Measurements from ENCODE around the gene RPGRIP1.
"Not testable (repeated sequence)": the region's sequence is repeated elsewhere in the genome, so short reads cannot be mapped to it uniquely, and the experiment has no call there.

Gene RPGRIP1

DNA sequence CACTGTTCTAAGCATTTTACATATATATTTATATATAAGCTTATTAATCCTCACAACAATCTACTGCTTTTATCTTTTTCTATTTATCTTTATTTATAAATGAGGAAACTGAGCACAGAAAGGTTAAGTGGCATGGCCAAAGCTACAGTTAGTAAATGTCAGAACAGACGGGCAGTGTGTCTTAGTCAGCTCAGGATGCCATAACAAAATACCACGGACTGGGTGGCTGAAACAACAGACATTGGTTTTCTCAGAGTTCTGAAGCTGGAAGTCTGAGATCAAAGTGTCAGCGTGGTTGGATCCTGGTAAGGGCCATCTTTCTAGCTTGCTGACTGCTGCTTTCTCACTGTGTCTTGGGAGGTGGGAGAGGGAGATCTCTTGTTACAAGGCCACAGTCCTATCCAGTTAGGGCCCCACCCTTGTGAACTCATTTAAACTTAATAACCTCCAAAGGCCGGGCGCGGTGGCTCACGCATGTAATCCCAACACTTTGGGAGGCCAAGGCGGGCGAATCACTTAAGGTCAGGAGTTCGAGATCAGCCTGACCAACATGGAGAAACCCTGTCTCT is 19.8 kb downstream of the RPGRIP1 start:
- H3K27me3 ChIP-seq (ENCODE audit: control insufficient read depth in 5 of 5, insufficient read depth in 4 of 5, low read length in 5 of 5) = peaks cover 0 to 6% (median 2%) of the 10 kb centered on the region in 5 donors
- no peak overlapping the region for H3K4me3 ChIP-seq (ENCODE audit: low read depth in 1 of 5, low read length in 5 of 5)
- H3K4me1 ChIP-seq (ENCODE audit: control insufficient read depth in 5 of 5, insufficient read depth in 5 of 5, low read length in 5 of 5) = peaks cover 0 to 7% (median 6%) of the 10 kb centered on the region in 5 donors
- H3K9me3 ChIP-seq (ENCODE audit: control insufficient read depth in 5 of 5, low read length in 5 of 5) = no peaks in the 10 kb centered on the region
- no peak overlapping the region for H3K9ac ChIP-seq (ENCODE audit: low read length in 5 of 5)
- no peak overlapping the region for H3K27ac ChIP-seq (ENCODE audit: low read depth, low read length)
- H3K36me3 ChIP-seq (ENCODE audit: control insufficient read depth in 5 of 5, insufficient read depth in 5 of 5, low read length in 5 of 5) = no peaks in the 10 kb centered on the region

DNA sequence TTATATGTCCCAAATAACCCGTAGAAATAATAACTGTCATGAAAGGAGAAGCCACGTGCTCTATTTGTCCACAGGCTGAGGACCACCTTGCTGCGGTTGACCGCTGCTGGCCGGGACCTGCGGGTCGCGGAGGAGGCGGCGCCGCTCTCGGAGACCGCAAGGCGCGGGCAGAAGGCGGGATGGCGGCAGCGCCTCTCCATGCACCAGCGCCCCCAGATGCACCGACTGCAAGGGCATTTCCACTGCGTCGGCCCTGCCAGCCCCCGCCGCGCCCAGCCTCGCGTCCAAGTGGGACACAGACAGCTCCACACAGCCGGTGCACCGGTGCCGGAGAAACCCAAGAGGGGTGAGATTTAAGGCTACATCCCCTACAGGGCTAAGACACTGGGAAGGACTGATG is 21.0 kb downstream of the RPGRIP1 start:
- Histone ChIP-seq H3K27me3 (ENCODE audit: control insufficient read depth in 5 of 5, insufficient read depth in 4 of 5, low read length in 5 of 5) (peaks cover 0 to 6% (median 2%) of the 10 kb centered on the region in 5 donors), H3K27ac (ENCODE audit: low read depth, low read length) (no peak overlapping the region), H3K36me3 (ENCODE audit: control insufficient read depth in 5 of 5, insufficient read depth in 5 of 5, low read length in 5 of 5) (no peaks in the 10 kb centered on the region), H3K4me1 (ENCODE audit: control insufficient read depth in 5 of 5, insufficient read depth in 5 of 5, low read length in 5 of 5) (peaks cover 0 to 7% (median 6%) of the 10 kb centered on the region in 5 donors), H3K9ac (ENCODE audit: low read length in 5 of 5) (peak overlapping the region in 2 of 5 donors; percentile 21 to 37), H3K9me3 (ENCODE audit: control insufficient read depth in 5 of 5, low read length in 5 of 5) (no peaks in the 10 kb centered on the region), H3K4me3 (ENCODE audit: low read depth in 1 of 5, low read length in 5 of 5) (peak overlapping the region in 4 of 5 donors; percentile 36 to 56 (median 48))

DNA sequence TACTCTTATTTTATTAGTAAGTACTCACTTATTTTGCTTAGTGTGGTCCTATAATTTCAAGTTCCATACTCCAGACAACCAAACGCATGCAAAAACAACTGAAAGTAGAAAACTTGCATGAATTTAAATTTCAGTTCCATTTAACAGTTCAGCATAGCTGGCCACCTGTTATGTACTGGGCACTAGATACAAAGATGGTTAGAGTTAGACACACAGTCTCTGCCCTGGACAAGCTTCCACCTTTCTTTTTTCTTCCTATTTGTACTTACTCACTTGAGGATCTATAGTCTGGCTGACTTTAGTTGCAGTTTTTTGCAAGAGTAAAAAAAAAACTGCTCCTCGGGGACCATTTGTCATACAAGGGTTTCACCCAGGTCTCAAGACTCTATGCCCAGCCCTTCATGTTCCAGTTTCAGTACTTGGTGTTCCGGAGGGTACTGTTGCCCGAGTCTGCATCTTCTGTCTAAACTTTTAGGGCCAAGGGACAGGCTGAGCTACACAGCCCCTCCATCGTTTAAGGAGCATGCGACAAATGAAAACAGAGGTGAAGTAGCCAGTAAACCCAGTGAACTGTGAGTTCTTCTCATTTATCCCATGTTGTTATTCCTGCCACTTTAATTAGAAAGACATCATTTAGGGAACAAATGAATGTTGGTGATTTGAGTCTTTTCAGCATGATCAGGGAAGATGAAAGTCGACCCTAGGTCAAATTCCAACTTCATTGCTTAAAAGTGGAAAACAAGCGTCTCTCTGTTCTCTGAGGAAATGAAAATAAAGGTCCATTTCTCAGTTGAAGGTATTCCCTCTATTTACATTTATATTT is 22.3 kb downstream of the RPGRIP1 start:
- Histone ChIP-seq H3K9ac (ENCODE audit: low read length in 5 of 5) (no peak overlapping the region), H3K4me3 (ENCODE audit: low read depth in 1 of 5, low read length in 5 of 5) (no peak overlapping the region), H3K4me1 (ENCODE audit: control insufficient read depth in 5 of 5, insufficient read depth in 5 of 5, low read length in 5 of 5) (peaks cover 0 to 7% (median 6%) of the 10 kb centered on the region in 5 donors), H3K27ac (ENCODE audit: low read depth, low read length) (no peak overlapping the region), H3K36me3 (ENCODE audit: control insufficient read depth in 5 of 5, insufficient read depth in 5 of 5, low read length in 5 of 5) (no peaks in the 10 kb centered on the region), H3K27me3 (ENCODE audit: control insufficient read depth in 5 of 5, insufficient read depth in 4 of 5, low read length in 5 of 5) (peaks cover 0 to 6% (median 2%) of the 10 kb centered on the region in 5 donors), H3K9me3 (ENCODE audit: control insufficient read depth in 5 of 5, low read length in 5 of 5) (no peaks in the 10 kb centered on the region)

DNA sequence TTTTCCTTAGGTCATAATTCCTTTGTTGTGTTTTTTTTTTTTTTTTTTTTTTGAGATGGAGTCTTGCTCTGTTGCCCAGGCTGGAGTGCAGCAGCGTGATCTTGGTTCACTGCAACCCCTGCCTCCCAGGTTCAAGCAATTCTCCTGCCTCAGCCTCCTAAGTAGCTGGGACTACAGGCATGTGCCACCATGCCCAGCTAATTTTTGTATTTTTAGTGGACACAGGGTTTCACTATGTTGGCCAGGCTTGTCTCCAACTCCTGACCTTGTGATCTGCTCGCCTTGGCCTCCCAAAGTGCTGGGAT is 22.9 kb downstream of the RPGRIP1 start:
- H3K27ac ChIP-seq (ENCODE audit: low read depth, low read length); H3K9me3 ChIP-seq (ENCODE audit: control insufficient read depth in 5 of 5, low read length in 5 of 5); H3K9ac ChIP-seq (ENCODE audit: low read length in 5 of 5); H3K27me3 ChIP-seq (ENCODE audit: control insufficient read depth in 5 of 5, insufficient read depth in 4 of 5, low read length in 5 of 5); H3K4me3 ChIP-seq (ENCODE audit: low read depth in 1 of 5, low read length in 5 of 5); H3K36me3 ChIP-seq (ENCODE audit: control insufficient read depth in 5 of 5, insufficient read depth in 5 of 5, low read length in 5 of 5); H3K4me1 ChIP-seq (ENCODE audit: control insufficient read depth in 5 of 5, insufficient read depth in 5 of 5, low read length in 5 of 5): not testable (repeated sequence)

DNA sequence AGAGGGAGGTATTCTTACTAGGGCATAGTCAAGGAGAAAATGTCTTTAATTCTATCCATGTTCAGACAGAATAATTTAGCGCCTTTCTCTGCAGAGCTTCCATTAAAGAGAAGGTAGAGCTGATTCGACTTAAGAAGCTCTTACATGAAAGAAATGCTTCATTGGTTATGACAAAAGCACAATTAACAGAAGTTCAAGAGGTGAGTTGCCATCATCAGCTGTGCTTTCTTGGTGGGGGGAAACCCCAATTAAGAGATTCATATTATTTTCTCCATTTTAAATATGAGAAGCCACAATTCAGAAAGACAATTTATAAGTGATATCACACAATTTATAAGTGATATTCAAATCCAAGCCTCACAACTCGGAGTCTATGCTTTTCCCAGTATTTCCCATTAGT is 27.8 kb downstream of the RPGRIP1 start:
- H3K27me3 ChIP-seq (ENCODE audit: control insufficient read depth in 5 of 5, insufficient read depth in 4 of 5, low read length in 5 of 5) = no peaks in the 10 kb centered on the region
- no peaks in the 10 kb centered on the region for H3K9me3 ChIP-seq (ENCODE audit: control insufficient read depth in 5 of 5, low read length in 5 of 5)
- H3K4me3 ChIP-seq (ENCODE audit: low read depth in 1 of 5, low read length in 5 of 5) = no peak overlapping the region
- H3K36me3 ChIP-seq (ENCODE audit: control insufficient read depth in 5 of 5, insufficient read depth in 5 of 5, low read length in 5 of 5) = no peaks in the 10 kb centered on the region
- no peak overlapping the region for H3K9ac ChIP-seq (ENCODE audit: low read length in 5 of 5)
- H3K27ac ChIP-seq (ENCODE audit: low read depth, low read length) = no peak overlapping the region
- H3K4me1 ChIP-seq (ENCODE audit: control insufficient read depth in 5 of 5, insufficient read depth in 5 of 5, low read length in 5 of 5) = peaks cover 0 to 14% (median 11%) of the 10 kb centered on the region in 5 donors

DNA sequence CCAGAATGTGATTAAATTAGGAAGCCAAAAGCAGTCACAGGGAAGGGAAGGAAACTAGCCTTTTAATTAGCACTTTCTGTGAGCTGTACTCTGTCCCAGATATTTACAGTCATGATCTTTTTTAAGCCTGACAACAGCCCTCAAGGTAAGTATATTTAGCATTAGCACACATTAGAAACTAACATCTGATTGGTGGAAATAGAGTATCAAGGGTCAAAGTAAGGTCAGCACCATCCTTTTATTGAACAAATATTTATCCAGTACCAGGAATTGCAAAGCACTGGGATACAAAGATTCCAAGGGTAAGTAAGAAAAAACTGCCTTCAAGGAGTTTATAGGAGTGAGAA is 28.2 kb downstream of the RPGRIP1 start:
- Histone ChIP-seq H3K27ac (ENCODE audit: low read depth, low read length) (no peak overlapping the region), H3K9me3 (ENCODE audit: control insufficient read depth in 5 of 5, low read length in 5 of 5) (no peaks in the 10 kb centered on the region), H3K4me3 (ENCODE audit: low read depth in 1 of 5, low read length in 5 of 5) (peak overlapping the region; percentile 57 to 70 (median 62)), H3K36me3 (ENCODE audit: control insufficient read depth in 5 of 5, insufficient read depth in 5 of 5, low read length in 5 of 5) (no peaks in the 10 kb centered on the region), H3K4me1 (ENCODE audit: control insufficient read depth in 5 of 5, insufficient read depth in 5 of 5, low read length in 5 of 5) (peaks cover 0 to 14% (median 11%) of the 10 kb centered on the region in 5 donors), H3K27me3 (ENCODE audit: control insufficient read depth in 5 of 5, insufficient read depth in 4 of 5, low read length in 5 of 5) (no peaks in the 10 kb centered on the region), H3K9ac (ENCODE audit: low read length in 5 of 5) (peak overlapping the region in 4 of 5 donors; percentile 37 to 58 (median 40))

DNA sequence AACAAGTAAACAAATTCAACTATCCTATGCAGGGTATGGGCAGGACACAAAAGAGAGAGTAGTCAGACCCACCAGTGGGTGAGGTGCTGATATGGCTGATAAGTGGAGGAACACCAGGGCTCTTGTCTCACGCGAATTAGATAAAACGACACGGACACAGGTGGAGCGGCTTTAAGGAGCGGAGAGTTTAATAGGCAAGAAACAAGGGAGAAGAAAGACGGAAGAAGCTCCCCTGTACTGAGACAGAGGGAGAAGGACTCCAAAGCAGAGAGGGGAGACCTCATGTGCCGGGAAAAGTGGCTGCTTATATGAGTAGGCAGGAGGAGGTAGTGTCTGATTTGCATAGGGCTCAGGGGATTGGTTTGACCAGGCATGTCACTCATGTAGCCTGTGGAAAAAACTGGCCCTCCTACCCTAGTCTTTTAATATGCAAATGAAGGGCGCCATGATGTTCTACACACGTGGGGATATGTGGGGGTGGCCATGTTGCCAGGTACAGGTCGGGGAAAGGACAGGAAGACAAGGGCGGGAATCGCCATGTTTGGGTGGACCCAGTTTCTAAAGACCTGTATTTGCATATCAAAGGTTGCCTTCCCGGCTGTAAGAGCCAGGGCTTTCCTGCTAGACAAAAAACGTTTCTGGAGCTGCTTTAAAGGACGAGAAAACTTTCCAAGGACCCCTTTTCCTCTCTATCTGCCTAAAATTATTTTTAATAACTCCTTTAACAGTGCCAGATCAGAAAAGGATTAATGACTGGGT is 28.8 kb downstream of the RPGRIP1 start:
- H3K27ac ChIP-seq (ENCODE audit: low read depth, low read length) = no peak overlapping the region

DNA sequence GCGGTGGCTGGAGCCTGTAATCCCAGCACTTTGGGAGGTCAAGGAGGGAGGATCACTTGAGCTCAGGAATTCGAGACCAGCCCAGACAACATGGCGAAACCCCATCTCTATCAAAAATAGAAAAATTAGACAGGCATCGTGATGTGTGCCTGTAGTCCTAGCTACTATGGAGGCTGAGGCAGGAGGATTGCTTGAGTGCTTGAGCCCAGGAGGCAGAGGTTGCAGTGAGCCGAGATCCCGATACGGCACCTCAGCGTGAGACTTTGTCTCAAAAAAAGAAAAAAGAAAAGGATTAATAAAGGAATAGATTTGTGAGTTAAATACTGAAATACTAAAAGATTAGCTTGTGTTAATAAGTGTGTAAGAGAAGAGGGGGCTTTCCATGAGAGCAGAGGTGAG is 29.4 kb downstream of the RPGRIP1 start:
- H3K27ac ChIP-seq (ENCODE audit: low read depth, low read length) = no peak overlapping the region
- peak overlapping the region; percentile 57 to 70 (median 62) for H3K4me3 ChIP-seq (ENCODE audit: low read depth in 1 of 5, low read length in 5 of 5)
- H3K9ac ChIP-seq (ENCODE audit: low read length in 5 of 5) = no peak overlapping the region
- H3K9me3 ChIP-seq (ENCODE audit: control insufficient read depth in 5 of 5, low read length in 5 of 5) = no peaks in the 10 kb centered on the region
- H3K4me1 ChIP-seq (ENCODE audit: control insufficient read depth in 5 of 5, insufficient read depth in 5 of 5, low read length in 5 of 5) = peaks cover 0 to 14% (median 11%) of the 10 kb centered on the region in 5 donors
- H3K27me3 ChIP-seq (ENCODE audit: control insufficient read depth in 5 of 5, insufficient read depth in 4 of 5, low read length in 5 of 5) = no peaks in the 10 kb centered on the region
- H3K36me3 ChIP-seq (ENCODE audit: control insufficient read depth in 5 of 5, insufficient read depth in 5 of 5, low read length in 5 of 5) = no peaks in the 10 kb centered on the region

More for the DNA sequence above, 28.8 kb downstream of the RPGRIP1 start:
- Histone ChIP-seq H3K36me3 (ENCODE audit: control insufficient read depth in 5 of 5, insufficient read depth in 5 of 5, low read length in 5 of 5) (no peaks in the 10 kb centered on the region), H3K27me3 (ENCODE audit: control insufficient read depth in 5 of 5, insufficient read depth in 4 of 5, low read length in 5 of 5) (no peaks in the 10 kb centered on the region), H3K4me3 (ENCODE audit: low read depth in 1 of 5, low read length in 5 of 5) (peak overlapping the region; percentile 57 to 70 (median 62)), H3K4me1 (ENCODE audit: control insufficient read depth in 5 of 5, insufficient read depth in 5 of 5, low read length in 5 of 5) (peaks cover 0 to 14% (median 11%) of the 10 kb centered on the region in 5 donors), H3K9me3 (ENCODE audit: control insufficient read depth in 5 of 5, low read length in 5 of 5) (no peaks in the 10 kb centered on the region), H3K9ac (ENCODE audit: low read length in 5 of 5) (peak overlapping the region in 4 of 5 donors; percentile 37 to 58 (median 40))

DNA sequence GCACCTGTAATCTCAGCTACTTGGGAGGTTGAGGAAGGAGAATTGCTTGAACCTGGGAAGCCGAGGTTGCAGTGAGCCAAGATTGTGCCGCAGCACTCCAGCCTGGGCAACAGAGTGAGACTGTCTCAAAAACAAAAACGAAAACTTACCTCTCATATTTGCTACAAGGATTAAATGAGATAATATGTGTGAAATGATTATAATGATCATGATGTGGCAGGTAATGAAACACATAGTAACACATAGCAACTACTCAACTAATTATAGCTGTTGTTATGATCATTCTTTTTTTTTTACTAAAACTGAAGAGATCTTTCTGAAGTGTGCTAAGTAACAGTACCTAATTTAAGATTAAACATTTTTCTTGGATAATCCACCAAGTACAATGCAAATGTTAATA is 30.1 kb downstream of the RPGRIP1 start:
- Histone ChIP-seq H3K36me3 (ENCODE audit: control insufficient read depth in 5 of 5, insufficient read depth in 5 of 5, low read length in 5 of 5) (no peaks in the 10 kb centered on the region), H3K9ac (ENCODE audit: low read length in 5 of 5) (no peak overlapping the region), H3K27me3 (ENCODE audit: control insufficient read depth in 5 of 5, insufficient read depth in 4 of 5, low read length in 5 of 5) (no peaks in the 10 kb centered on the region), H3K9me3 (ENCODE audit: control insufficient read depth in 5 of 5, low read length in 5 of 5) (no peaks in the 10 kb centered on the region), H3K4me3 (ENCODE audit: low read depth in 1 of 5, low read length in 5 of 5) (no peak overlapping the region), H3K4me1 (ENCODE audit: control insufficient read depth in 5 of 5, insufficient read depth in 5 of 5, low read length in 5 of 5) (peaks cover 0 to 14% (median 11%) of the 10 kb centered on the region in 5 donors), H3K27ac (ENCODE audit: low read depth, low read length) (no peak overlapping the region)

DNA sequence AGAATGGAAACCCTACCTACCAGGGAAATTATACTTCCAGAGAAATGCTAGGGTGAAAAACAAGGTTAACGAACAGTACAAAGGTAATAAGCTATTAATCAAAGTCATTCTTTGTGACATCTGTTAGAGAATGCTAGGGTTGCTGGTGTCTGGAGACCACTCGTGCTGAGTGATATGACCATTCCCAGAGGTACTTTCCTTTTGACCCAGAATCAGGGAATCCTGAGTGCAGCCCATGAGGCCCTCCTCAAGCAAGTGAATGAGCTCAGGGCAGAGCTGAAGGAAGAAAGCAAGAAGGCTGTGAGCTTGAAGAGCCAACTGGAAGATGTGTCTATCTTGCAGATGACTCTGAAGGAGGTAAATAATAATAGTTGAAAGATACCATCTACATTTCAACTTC is 31.7 kb downstream of the RPGRIP1 start:
- H3K4me1 ChIP-seq (ENCODE audit: control insufficient read depth in 5 of 5, insufficient read depth in 5 of 5, low read length in 5 of 5) = peaks cover 0 to 14% (median 11%) of the 10 kb centered on the region in 5 donors
- no peak overlapping the region for H3K9ac ChIP-seq (ENCODE audit: low read length in 5 of 5)
- no peak overlapping the region for H3K27ac ChIP-seq (ENCODE audit: low read depth, low read length)
- H3K4me3 ChIP-seq (ENCODE audit: low read depth in 1 of 5, low read length in 5 of 5) = no peak overlapping the region
- no peaks in the 10 kb centered on the region for H3K9me3 ChIP-seq (ENCODE audit: control insufficient read depth in 5 of 5, low read length in 5 of 5)
- no peaks in the 10 kb centered on the region for H3K36me3 ChIP-seq (ENCODE audit: control insufficient read depth in 5 of 5, insufficient read depth in 5 of 5, low read length in 5 of 5)
- no peaks in the 10 kb centered on the region for H3K27me3 ChIP-seq (ENCODE audit: control insufficient read depth in 5 of 5, insufficient read depth in 4 of 5, low read length in 5 of 5)
